Suprapubic skin (tissue), 3 donors: ENCODE measurements around the gene CCT7.

Experiments
- CTCF ChIP-seq, 2 donors: fragments of 200-600 bp in 1 of 2; fragments of 450-650 bp in 1 of 2; sonication (generic) in 1 of 2; IDR thresholded peaks; one replicate each; pipeline ENCODE4 v1.5.1; 2016 to 2019; ENCODE audit warnings: antibody characterized with exemption in 2 of 2, mild to moderate bottlenecking in 1 of 2, moderate library complexity in 1 of 2
- POLR2A ChIP-seq, 2 donors: fragments of 450-650 bp; IDR thresholded peaks; one replicate each; pipeline ENCODE4 v1.6.1; 2017; ENCODE audit warnings: antibody characterized with exemption in 2 of 2, mild to moderate bottlenecking in 2 of 2, moderate library complexity in 2 of 2

GRCh38 chr2:73266061-73266901, 32.2 kb downstream of the CCT7 start:
- TF ChIP-seq POLR2A (IDR thresholded peaks at IDR 0.05), result no peak
- no peak for TF ChIP-seq CTCF (IDR thresholded peaks at IDR 0.05)
